SU-DHL-6 (cell line): Measurements from ENCODE around the gene PRKCE.

ENCODE experiments used
- H2AFZ ChIP-seq: fragments of 200-600 bp; sonication (generic); 2 replicates; pipeline ENCODE4 v1.6.1; 2014; ENCODE audit warnings: low read depth, mild to moderate bottlenecking, moderate library complexity, mixed read lengths, antibody characterized with exemption, low read length; ENCODE audit not compliant: severe bottlenecking
- H3F3A ChIP-seq: fragments of 200-600 bp; shearing (Covaris generic); 2 replicates; pipeline ENCODE4 v1.6.0; 2016; ENCODE audit warnings: antibody characterized with exemption, mild to moderate bottlenecking; ENCODE audit not compliant: insufficient read depth
- H3K27ac ChIP-seq: fragments of 200-600 bp; sonication (generic); 2 replicates; pipeline ENCODE4 v1.5.1; 2016; ENCODE audit warnings: low read depth, mild to moderate bottlenecking, low read length, moderate library complexity, mixed read lengths
- H3K27me3 ChIP-seq: fragments of 200-600 bp; sonication (generic), shearing (Covaris generic); 2 replicates; pipeline ENCODE4 v1.6.0; 2014; ENCODE audit warnings: mild to moderate bottlenecking, low read length
- H3K36me3 ChIP-seq: fragments of 200-600 bp; sonication (generic); 2 replicates; pipeline ENCODE4 v1.6.1; 2014; ENCODE audit warnings: mild to moderate bottlenecking, low read length, mixed read lengths
- H3K4me2 ChIP-seq: fragments of 300-600, 200-600 bp; shearing (Covaris generic), sonication (generic); 2 replicates; pipeline ENCODE4 v1.6.0; 2014; ENCODE audit warnings: low read length, low read depth, mild to moderate bottlenecking; ENCODE audit not compliant: poor library complexity, severe bottlenecking
- H3K4me3 ChIP-seq: fragments of 200-600 bp; sonication (generic); 2 replicates; pipeline ENCODE4 v1.5.1; 2014; ENCODE audit warnings: antibody characterized with exemption, low read length, mild to moderate bottlenecking, mixed read lengths; ENCODE audit not compliant: insufficient read depth, poor library complexity, severe bottlenecking
- H3K79me2 ChIP-seq: fragments of 200-600 bp; sonication (generic); 2 replicates; pipeline ENCODE4 v1.6.1; 2014; ENCODE audit warnings: mild to moderate bottlenecking, low read length, moderate library complexity; ENCODE audit not compliant: insufficient read depth
- H3K9ac ChIP-seq: fragments of 200-600 bp; sonication (generic); 2 replicates; pipeline ENCODE4 v1.7.0; 2014; ENCODE audit warnings: mild to moderate bottlenecking, low read length
- H3K9me2 ChIP-seq: fragments of 200-600 bp; sonication (generic); replicated peaks from 2 replicates; pipeline ENCODE4 v1.6.1; 2014; ENCODE audit warnings: low read length; ENCODE audit not compliant: insufficient read depth
- H3K9me3 ChIP-seq: fragments of 200-600 bp; sonication (generic); 2 replicates; pipeline ENCODE4 v1.6.1; 2014; ENCODE audit warnings: low read length, mixed read lengths; ENCODE audit not compliant: insufficient read depth
- H4K20me1 ChIP-seq: fragments of 200-600 bp; sonication (generic); 2 replicates; pipeline ENCODE4 v1.6.1; 2014; ENCODE audit warnings: low read depth, mild to moderate bottlenecking, antibody characterized with exemption, low read length, moderate library complexity, mixed read lengths
- EZH2phosphoT487 ChIP-seq: fragments of 200-600 bp; sonication (generic), shearing (Covaris generic); conservative IDR thresholded peaks from 2 replicates; pipeline ENCODE4 v1.6.1; 2018; ENCODE audit warnings: mild to moderate bottlenecking, antibody characterized with exemption, low read length, moderate library complexity, mixed read lengths
- TF ChIP-seq, protein P1 (sequence below): fragments of 200-600 bp; sonication (generic); IDR thresholded peaks from one replicate; pipeline ENCODE4 v1.5.1; 2017; ENCODE audit warnings: antibody characterized with exemption, mild to moderate bottlenecking, low read length, moderate library complexity; ENCODE audit not compliant: insufficient read depth, poor library complexity, severe bottlenecking

Gene PRKCE

DNA sequence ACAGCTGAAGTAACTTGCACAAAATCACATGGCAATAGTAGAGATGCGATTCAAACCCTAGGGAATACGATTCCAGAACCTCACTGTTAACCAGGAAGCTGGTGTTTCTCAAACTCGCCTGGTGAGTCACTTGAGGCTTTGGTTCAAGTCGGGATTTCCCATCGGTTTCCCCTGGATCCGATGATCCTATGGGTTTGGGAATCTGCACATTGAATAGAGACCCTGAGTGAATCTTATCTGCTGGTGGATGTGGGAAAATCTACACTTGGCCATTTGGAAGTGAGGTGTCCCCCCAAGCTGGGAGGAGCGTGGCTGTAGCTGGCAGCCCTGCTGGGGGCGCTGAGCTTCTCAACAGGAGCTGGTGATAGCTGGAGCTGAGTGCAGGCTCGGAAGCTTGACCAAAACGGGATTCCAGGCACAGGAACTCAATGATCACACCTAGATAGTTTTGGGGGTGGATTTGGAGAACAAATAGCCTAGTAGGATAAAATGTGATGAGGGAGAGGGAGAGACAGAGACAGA lies 135.4 kb downstream of the PRKCE start:
- Histone ChIP-seq H3K27ac (no peak overlapping the region), H3K9me3 (no peaks in the 10 kb centered on the region), H3K27me3 (no peaks in the 10 kb centered on the region), H3K9ac (no peak overlapping the region), H3K4me2 (no peak overlapping the region), H3K79me2 (no peaks in the 10 kb centered on the region), H4K20me1 (no peaks in the 10 kb centered on the region), H3K36me3 (no peaks in the 10 kb centered on the region), H3F3A (no peaks in the 10 kb centered on the region), H2AFZ (no peak overlapping the region), H3K9me2 (no peaks in the 10 kb centered on the region), H3K4me3 (no peak overlapping the region)
- no peak for TF ChIP-seq EZH2phosphoT487
- TF ChIP-seq, protein P1, sequence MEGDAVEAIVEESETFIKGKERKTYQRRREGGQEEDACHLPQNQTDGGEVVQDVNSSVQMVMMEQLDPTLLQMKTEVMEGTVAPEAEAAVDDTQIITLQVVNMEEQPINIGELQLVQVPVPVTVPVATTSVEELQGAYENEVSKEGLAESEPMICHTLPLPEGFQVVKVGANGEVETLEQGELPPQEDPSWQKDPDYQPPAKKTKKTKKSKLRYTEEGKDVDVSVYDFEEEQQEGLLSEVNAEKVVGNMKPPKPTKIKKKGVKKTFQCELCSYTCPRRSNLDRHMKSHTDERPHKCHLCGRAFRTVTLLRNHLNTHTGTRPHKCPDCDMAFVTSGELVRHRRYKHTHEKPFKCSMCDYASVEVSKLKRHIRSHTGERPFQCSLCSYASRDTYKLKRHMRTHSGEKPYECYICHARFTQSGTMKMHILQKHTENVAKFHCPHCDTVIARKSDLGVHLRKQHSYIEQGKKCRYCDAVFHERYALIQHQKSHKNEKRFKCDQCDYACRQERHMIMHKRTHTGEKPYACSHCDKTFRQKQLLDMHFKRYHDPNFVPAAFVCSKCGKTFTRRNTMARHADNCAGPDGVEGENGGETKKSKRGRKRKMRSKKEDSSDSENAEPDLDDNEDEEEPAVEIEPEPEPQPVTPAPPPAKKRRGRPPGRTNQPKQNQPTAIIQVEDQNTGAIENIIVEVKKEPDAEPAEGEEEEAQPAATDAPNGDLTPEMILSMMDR = no peak

DNA sequence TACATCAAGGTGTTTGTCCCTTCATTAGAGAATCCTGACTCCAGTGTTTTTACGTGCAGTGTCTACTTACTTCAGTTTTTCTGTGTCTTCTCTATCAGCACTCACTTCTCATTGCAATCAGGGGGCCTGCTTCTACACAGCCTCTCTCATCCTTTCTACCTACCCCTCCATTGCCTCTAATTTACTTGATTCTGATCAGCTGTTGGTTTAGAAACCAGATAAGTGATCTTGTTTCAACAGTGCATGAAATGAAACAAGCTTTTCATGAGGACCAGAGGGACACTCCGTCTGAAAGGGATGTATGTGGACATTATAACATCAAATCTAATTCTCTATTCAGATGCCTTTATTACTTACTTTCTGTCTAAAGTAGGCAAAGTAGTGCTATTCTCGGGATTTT lies 136.9 kb downstream of the PRKCE start:
- H3F3A ChIP-seq = no peaks in the 10 kb centered on the region
- H3K9me2 ChIP-seq = no peaks in the 10 kb centered on the region
- no peak overlapping the region for H2AFZ ChIP-seq
- H4K20me1 ChIP-seq = no peaks in the 10 kb centered on the region
- no peaks in the 10 kb centered on the region for H3K36me3 ChIP-seq
- H3K4me3 ChIP-seq = no peak overlapping the region
- TF ChIP-seq, protein P1 = no peak
- no peak for TF ChIP-seq EZH2phosphoT487
- H3K27me3 ChIP-seq = no peaks in the 10 kb centered on the region
- H3K9me3 ChIP-seq = no peaks in the 10 kb centered on the region
- H3K4me2 ChIP-seq = no peak overlapping the region
- no peak overlapping the region for H3K9ac ChIP-seq
- H3K79me2 ChIP-seq = no peaks in the 10 kb centered on the region
- H3K27ac ChIP-seq = no peak overlapping the region

DNA sequence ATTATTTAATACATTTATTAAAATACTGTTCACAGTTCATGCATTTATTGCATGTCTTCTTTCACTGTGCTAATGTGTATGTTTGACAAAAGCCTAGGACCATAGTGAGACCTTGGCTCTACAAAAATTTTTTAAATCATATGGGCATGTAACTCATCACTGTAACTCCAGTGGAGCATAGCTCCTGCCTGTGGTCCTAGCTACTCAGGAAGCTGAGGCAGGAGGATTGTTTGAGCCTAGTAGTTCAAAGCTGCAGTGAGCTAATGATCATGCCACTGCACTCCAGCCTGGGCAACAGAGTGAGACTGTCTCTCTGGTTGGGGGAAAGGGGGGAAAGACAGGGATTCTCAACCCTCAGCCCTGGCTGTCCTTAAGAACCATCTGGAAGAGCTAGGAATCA lies 137.8 kb downstream of the PRKCE start:
- Histone ChIP-seq H3K36me3 (no peaks in the 10 kb centered on the region), H3K79me2 (no peaks in the 10 kb centered on the region), H3K27me3 (no peaks in the 10 kb centered on the region), H3K9me2 (no peaks in the 10 kb centered on the region), H4K20me1 (no peaks in the 10 kb centered on the region), H3K9ac (no peak overlapping the region), H3K4me3 (no peak overlapping the region), H3K9me3 (no peaks in the 10 kb centered on the region), H3F3A (no peaks in the 10 kb centered on the region), H3K4me2 (no peak overlapping the region), H3K27ac (no peak overlapping the region), H2AFZ (no peak overlapping the region)
- TF ChIP-seq, protein P1 = no peak
- TF ChIP-seq EZH2phosphoT487 = no peak
